NCI-H2029 treated with DMSO at 0.1 percent for 48 hours (cell line): ENCODE data around the gene TOR1AIP2.
"Not testable (repeated sequence)": the region's sequence is repeated elsewhere in the genome, so short reads cannot be mapped to it uniquely, and the experiment has no call there.

ENCODE experiments used
- DNase-seq: peaks from one replicate; lab custom pipeline; 2025; lab: John Stamatoyannopoulos, UW

TOR1AIP2 gene

GRCh38 chr1:179875596-179876299 is 1.9 kb downstream of the TOR1AIP2 start:
- no peak for DNase-seq

- DNase-seq = no peak
Measured at GRCh38 chr1:179873438-179873851, 4.2 kb downstream of the TOR1AIP2 start.

GRCh38 chr1:179872558-179872957 is 5.0 kb downstream of the TOR1AIP2 start:
- DNase-seq = no peak

GRCh38 chr1:179871940-179872339 is 5.7 kb downstream of the TOR1AIP2 start:
- DNase-seq = no peak

GRCh38 chr1:179870870-179871269 is 6.7 kb downstream of the TOR1AIP2 start:
- no peak for DNase-seq

GRCh38 chr1:179867493-179868330 is 9.9 kb downstream of the TOR1AIP2 start:
- DNase-seq = no peak

- DNase-seq = no peak
Measured at GRCh38 chr1:179866616-179867015, 11.0 kb downstream of the TOR1AIP2 start.

- no peak for DNase-seq
Measured at GRCh38 chr1:179865377-179865776, 12.2 kb downstream of the TOR1AIP2 start.

- no peak for DNase-seq
Measured at GRCh38 chr1:179860652-179861051, 17.0 kb downstream of the TOR1AIP2 start.

- no peak for DNase-seq
Measured at GRCh38 chr1:179857009-179857408, 20.6 kb downstream of the TOR1AIP2 start.

GRCh38 chr1:179856296-179856695 is 21.3 kb downstream of the TOR1AIP2 start:
- no peak for DNase-seq

GRCh38 chr1:179855831-179856230 is 21.8 kb downstream of the TOR1AIP2 start:
- not testable (repeated sequence) for DNase-seq

- DNase-seq = no peak
Measured at GRCh38 chr1:179853102-179853501, 24.5 kb downstream of the TOR1AIP2 start.

GRCh38 chr1:179848233-179848632 is 29.4 kb downstream of the TOR1AIP2 start:
- no peak for DNase-seq

- DNase-seq = no peak
Measured at GRCh38 chr1:179840107-179840506, 37.5 kb downstream of the TOR1AIP2 start.

GRCh38 chr1:179836686-179837445 is 40.7 kb downstream of the TOR1AIP2 start:
- not testable (repeated sequence) for DNase-seq

- DNase-seq = no peak
Measured at GRCh38 chr1:179831852-179832699, 45.5 kb downstream of the TOR1AIP2 start.

GRCh38 chr1:179831225-179831624 is 46.4 kb downstream of the TOR1AIP2 start:
- no peak for DNase-seq

- DNase-seq = no peak
Measured at GRCh38 chr1:179828554-179829110, 49.0 kb downstream of the TOR1AIP2 start.

- no peak for DNase-seq
Measured at GRCh38 chr1:179826626-179827280, 50.9 kb downstream of the TOR1AIP2 start.
